CD4-positive, alpha-beta T cell (primary cell): ENCODE data around the gene GPX5. TPM values are rescaled to one million over a fixed set of nuclear protein-coding genes. Genes with fewer than 3 reads are reported as not detected.

ENCODE experiments used
- ATAC-seq: fragments of 200-7000 bp; cut with Tn5 transposase; one replicate; pipeline ENCODE4 v1.10.0; 2022; ENCODE audit warnings: mild to moderate bottlenecking; ENCODE audit not compliant: poor library complexity
- CTCF ChIA-PET: fragments of 350-600 bp; sonication (Branson Sonifier 250); formaldehyde crosslinking; loops from one replicate; lab custom pipeline; 2021; ENCODE audit warnings: antibody characterized with exemption, inconsistent platforms; lab: Charles Lee
- POLR2A ChIA-PET: fragments of 350-600 bp; sonication (Branson Sonifier 250); formaldehyde crosslinking; loops from one replicate; lab custom pipeline; 2021; ENCODE audit warnings: antibody characterized with exemption, inconsistent platforms; lab: Charles Lee
- DNase-seq, 14 experiments: peaks; one replicate each; pipeline ENCODE4 v3.0.0-alpha.2; 2013 to 2020; ENCODE audit warnings: mixed read lengths in 2 of 14
- H3K27ac ChIP-seq, 2 donors: one replicate each; pipeline versions ENCODE4 v1.5.1 to v1.7.0; 2013; ENCODE audit warnings: low read length in 2 of 2, low read depth in 1 of 2, mild to moderate bottlenecking in 1 of 2
- H3K27me3 ChIP-seq, 2 experiments: 1 replicate in 1 of 2; 2 replicates in 1 of 2; pipeline versions ENCODE4 v1.6.1 to v1.7.0; 2013; ENCODE audit warnings: low read length in 2 of 2, control low read depth in 1 of 2, mild to moderate bottlenecking in 1 of 2, moderate library complexity in 1 of 2; ENCODE audit not compliant: insufficient read depth in 2 of 2, control insufficient read depth in 1 of 2
- H3K36me3 ChIP-seq: one replicate; pipeline ENCODE4 v1.6.1; 2013; ENCODE audit warnings: low read length, control low read depth; ENCODE audit not compliant: insufficient read depth
- H3K4me1 ChIP-seq: one replicate; pipeline ENCODE4 v1.6.1; 2013; ENCODE audit warnings: low read length, control low read depth; ENCODE audit not compliant: insufficient read depth
- H3K4me3 ChIP-seq: one replicate; pipeline ENCODE4 v1.5.1; 2013; ENCODE audit warnings: mild to moderate bottlenecking, low read length, moderate library complexity
- H3K9me3 ChIP-seq, 2 experiments: 1 replicate in 1 of 2; 2 replicates in 1 of 2; pipeline versions ENCODE4 v1.6.1 to v1.7.0; 2013; ENCODE audit warnings: low read length in 2 of 2, mild to moderate bottlenecking in 2 of 2, control low read depth in 1 of 2, moderate library complexity in 1 of 2; ENCODE audit not compliant: control insufficient read depth in 1 of 2, insufficient read depth in 1 of 2
- H3K27ac Mint-ChIP-seq: one replicate; pipeline ENCODE4 v1.8.0; 2020; ENCODE audit warnings: mixed read lengths
- H3K27me3 Mint-ChIP-seq: one replicate; pipeline ENCODE4 v1.8.0; 2021; ENCODE audit warnings: mixed read lengths
- H3K36me3 Mint-ChIP-seq: one replicate; pipeline ENCODE4 v1.8.0; 2021; ENCODE audit warnings: low read depth, mixed read lengths
- H3K4me1 Mint-ChIP-seq: one replicate; pipeline ENCODE4 v1.8.0; 2021; ENCODE audit warnings: low read depth, mixed read lengths
- H3K4me3 Mint-ChIP-seq: one replicate; pipeline ENCODE4 v1.8.0; 2020; ENCODE audit warnings: mild to moderate bottlenecking, mixed read lengths
- H3K9me3 Mint-ChIP-seq: one replicate; pipeline ENCODE4 v1.8.0; 2020; ENCODE audit warnings: mixed read lengths
- intact Hi-C, 2 experiments: fragments of 100-400 bp; cut with DNase I in 1 of 2; cut with micrococcal nuclease in 1 of 2; formaldehyde crosslinking; loops; one replicate each; pipeline versions ENCODE4 v1.15.1 to v1.9.0; 2023 to 2025; cut with DNase I, micrococcal nuclease
- total RNA-seq, 174 experiments: library from RNA in 2 of 174; stranded (reverse) in 2 of 174; gene quantifications; one replicate each; pipeline ENCODE4 v1.2.3 and lab custom pipeline; 2021 to 2026
- TF ChIP-seq, protein P1 (sequence below): fragments of 200-600 bp; IDR thresholded peaks from one replicate; pipeline ENCODE4 v1.8.0; 2022; ENCODE audit warnings: antibody characterized with exemption, mild to moderate bottlenecking

Gene GPX5
- total RNA-seq, 2 experiments from 2014 or later: not detected

GRCh38 chr6:28565823-28566526 is 40.3 kb downstream of the GPX5 start:
- Mint-ChIP-seq H3K27me3 (peaks cover 71% of the 10 kb centered on the region), H3K27ac (no peak overlapping the region), H3K4me1 (no peaks in the 10 kb centered on the region), H3K9me3 (no peaks in the 10 kb centered on the region), H3K36me3 (no peaks in the 10 kb centered on the region), H3K4me3 (no peak overlapping the region)
- H3K4me1 ChIP-seq: no peaks in the 10 kb centered on the region
- ATAC-seq: no peak
- H3K36me3 ChIP-seq: no peaks in the 10 kb centered on the region
- H3K9me3 ChIP-seq: no peaks in the 10 kb centered on the region
- peaks cover 9 to 40% of the 10 kb centered on the region in 2 experiments for H3K27me3 ChIP-seq
- ChIA-PET CTCF (no interaction called here), POLR2A (no interaction called here)
- intact Hi-C loops: no loop called here
- TF ChIP-seq, protein P1, sequence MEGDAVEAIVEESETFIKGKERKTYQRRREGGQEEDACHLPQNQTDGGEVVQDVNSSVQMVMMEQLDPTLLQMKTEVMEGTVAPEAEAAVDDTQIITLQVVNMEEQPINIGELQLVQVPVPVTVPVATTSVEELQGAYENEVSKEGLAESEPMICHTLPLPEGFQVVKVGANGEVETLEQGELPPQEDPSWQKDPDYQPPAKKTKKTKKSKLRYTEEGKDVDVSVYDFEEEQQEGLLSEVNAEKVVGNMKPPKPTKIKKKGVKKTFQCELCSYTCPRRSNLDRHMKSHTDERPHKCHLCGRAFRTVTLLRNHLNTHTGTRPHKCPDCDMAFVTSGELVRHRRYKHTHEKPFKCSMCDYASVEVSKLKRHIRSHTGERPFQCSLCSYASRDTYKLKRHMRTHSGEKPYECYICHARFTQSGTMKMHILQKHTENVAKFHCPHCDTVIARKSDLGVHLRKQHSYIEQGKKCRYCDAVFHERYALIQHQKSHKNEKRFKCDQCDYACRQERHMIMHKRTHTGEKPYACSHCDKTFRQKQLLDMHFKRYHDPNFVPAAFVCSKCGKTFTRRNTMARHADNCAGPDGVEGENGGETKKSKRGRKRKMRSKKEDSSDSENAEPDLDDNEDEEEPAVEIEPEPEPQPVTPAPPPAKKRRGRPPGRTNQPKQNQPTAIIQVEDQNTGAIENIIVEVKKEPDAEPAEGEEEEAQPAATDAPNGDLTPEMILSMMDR: no peak
- no peak for DNase-seq
- H3K4me3 ChIP-seq: no peak overlapping the region
- no peak overlapping the region for H3K27ac ChIP-seq

DNA sequence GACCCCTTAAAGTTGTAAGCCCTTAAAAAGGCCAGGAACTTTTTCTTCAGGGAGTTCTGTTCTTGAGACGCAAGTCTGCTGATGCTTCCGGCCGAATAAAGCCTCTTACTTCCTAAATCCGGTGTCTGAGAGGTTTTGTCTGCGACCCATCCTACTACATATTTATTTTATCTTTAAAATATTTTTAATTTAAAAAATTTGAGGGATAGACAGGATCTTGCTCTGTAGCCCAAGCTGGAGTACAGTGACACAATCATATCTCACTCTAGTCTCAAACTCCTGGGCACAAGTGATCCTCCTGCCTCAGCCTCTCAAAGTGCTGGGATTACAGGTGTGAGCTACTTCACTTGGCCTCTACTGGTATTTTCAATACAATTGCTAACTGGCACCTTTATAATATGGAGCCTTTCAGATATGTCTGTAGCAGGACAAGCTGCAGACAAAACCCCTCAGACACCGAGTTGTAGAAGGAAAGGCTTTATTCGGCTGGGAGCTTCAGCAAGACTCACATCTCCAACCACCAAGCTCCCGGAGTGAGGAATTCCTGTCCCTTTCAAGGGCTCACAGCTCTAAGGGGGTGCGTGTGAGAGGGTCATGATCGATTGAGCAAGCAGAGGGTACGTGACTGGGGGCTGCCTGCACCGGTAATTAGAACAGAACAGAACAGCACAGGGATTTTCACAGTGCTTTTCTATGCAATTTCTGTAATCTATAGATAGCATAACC is 41.0 kb downstream of the GPX5 start:
- no peaks in the 10 kb centered on the region for H3K36me3 ChIP-seq
- no peaks in the 10 kb centered on the region for H3K4me1 ChIP-seq
- Mint-ChIP-seq H3K27ac (no peak overlapping the region), H3K4me1 (no peaks in the 10 kb centered on the region), H3K9me3 (no peaks in the 10 kb centered on the region), H3K27me3 (peaks cover 72% of the 10 kb centered on the region), H3K36me3 (no peaks in the 10 kb centered on the region), H3K4me3 (no peak overlapping the region)
- TF ChIP-seq, protein P1: no peak
- DNase-seq (no peak), ATAC-seq (no peak)
- H3K27ac ChIP-seq: no peak overlapping the region
- ChIA-PET POLR2A (no interaction called here), CTCF (no interaction called here)
- peaks cover 9 to 40% of the 10 kb centered on the region in 2 experiments for H3K27me3 ChIP-seq
- H3K9me3 ChIP-seq: no peaks in the 10 kb centered on the region
- H3K4me3 ChIP-seq: no peak overlapping the region
- intact Hi-C loops: no loop called here

GRCh38 chr6:28567506-28567905 is 41.8 kb downstream of the GPX5 start:
- ATAC-seq: no peak
- no peak overlapping the region for H3K4me3 Mint-ChIP-seq
- Histone ChIP-seq H3K27me3 (peaks cover 9 to 40% of the 10 kb centered on the region in 2 experiments), H3K4me1 (no peaks in the 10 kb centered on the region), H3K36me3 (no peaks in the 10 kb centered on the region), H3K4me3 (no peak overlapping the region), H3K27ac (no peak overlapping the region), H3K9me3 (no peaks in the 10 kb centered on the region)
- H3K9me3 Mint-ChIP-seq: no peaks in the 10 kb centered on the region
- intact Hi-C loops: no loop called here
- no peaks in the 10 kb centered on the region for H3K4me1 Mint-ChIP-seq
- ChIA-PET CTCF (no interaction called here), POLR2A (no interaction called here)
- H3K27me3 Mint-ChIP-seq: peaks cover 76% of the 10 kb centered on the region
- no peaks in the 10 kb centered on the region for H3K36me3 Mint-ChIP-seq
- TF ChIP-seq, protein P1: no peak
- H3K27ac Mint-ChIP-seq: no peak overlapping the region
- DNase-seq: no peak
